Ureter (tissue), 1 donor: ENCODE measurements around the gene IL11RA. TPM values are rescaled to one million over a fixed set of nuclear protein-coding genes. Genes with fewer than 3 reads are reported as not detected.

ENCODE experiments used
- DNase-seq: peaks from one replicate; pipeline ENCODE4 v3.0.0-alpha.2; 2020; ENCODE audit warnings: low spot score
- total RNA-seq: library from RNA; stranded (reverse); gene quantifications from one replicate; pipeline ENCODE4 v1.2.4, GENCODE V29; 2023
- donor health status: DM: yes; HTN: yes; CAD: no.

The IL11RA gene
- total RNA-seq, 1 donor from 2014 or later, result 19.4 TPM

DNA sequence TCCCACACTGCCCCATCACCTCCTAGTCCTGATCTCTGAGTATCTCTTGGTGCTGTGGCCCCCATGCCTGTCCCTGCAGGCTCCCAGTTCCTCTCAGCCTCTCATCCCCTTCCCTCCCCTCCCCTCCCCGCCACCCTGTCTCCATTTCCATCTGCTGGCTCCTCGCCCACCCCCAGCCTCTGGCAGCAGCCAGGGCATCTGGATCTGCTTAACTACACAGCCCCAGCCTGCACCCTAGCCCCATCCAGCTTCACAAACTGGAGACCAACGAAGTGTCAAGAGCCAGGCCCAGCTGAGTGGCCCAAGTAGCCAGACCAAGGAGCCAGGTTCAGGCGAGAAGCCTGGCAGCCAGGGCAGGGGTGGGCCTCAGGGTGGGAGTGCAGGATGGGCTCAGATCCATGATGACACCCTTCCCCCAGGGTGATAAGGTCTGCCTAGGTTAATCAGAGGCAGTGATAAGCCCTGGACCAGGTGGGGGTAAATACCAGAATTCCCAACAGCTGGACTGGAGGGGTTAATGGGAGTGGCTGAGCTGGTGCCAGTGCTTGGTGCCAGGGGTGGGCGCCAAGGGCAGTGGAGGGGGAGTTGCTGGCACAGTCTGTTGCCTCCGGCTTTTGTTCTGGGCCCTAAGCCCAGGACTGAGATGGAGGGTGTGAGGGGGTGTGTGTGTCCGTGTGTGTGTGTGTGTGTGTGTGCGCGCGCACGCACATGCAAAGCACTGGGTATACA, 2.5 kb downstream of the IL11RA start:
- DNase-seq, result peak; percentile 74

DNA sequence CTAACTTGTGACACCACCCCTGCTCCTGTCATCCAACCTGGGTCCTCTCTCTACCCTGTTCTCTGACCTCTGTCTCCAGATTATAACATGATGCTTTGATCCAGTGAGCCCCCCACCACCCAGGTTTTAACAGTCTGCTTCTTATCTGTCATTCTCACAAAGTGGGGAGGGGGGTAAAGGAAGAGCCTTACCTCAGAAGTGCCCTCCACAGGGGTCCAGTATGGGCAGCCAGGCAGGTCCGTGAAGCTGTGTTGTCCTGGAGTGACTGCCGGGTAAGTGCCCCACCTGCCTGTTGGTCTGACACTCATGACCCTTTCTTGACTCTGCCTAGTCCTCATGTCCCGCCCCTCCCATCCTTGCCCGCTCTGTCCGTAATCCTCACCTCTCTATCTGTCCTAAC, 3.4 kb downstream of the IL11RA start:
- DNase-seq, result no peak

DNA sequence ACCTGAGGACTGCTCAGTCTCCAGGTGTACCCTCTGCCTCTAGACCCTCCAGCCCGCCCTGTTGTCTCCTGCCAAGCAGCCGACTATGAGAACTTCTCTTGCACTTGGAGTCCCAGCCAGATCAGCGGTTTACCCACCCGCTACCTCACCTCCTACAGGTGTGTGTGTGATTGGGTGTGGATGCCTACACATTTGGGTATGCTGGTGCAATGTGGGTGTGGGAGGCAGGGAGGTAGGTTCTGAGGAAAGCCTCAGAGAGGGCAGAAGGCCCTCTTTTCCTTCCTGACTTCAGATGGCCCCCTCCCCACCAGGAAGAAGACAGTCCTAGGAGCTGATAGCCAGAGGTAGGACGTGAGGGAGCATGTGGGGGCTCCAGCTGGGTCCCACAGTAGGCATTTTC, 5.0 kb downstream of the IL11RA start:
- DNase-seq, result no peak

DNA sequence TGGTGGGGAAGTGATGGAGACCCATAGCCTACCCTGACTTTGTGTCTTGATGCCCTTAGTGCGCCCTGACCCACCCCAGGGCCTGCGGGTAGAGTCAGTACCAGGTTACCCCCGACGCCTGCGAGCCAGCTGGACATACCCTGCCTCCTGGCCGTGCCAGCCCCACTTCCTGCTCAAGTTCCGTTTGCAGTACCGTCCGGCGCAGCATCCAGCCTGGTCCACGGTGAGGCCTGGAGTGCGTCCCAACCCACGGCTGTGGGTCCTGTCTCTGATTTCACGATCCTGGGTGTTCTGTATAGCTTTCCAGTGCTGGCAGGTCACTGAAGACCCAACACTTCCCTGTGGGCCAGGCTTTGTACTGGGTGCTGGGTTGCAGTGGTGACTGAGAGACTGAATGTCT, 6.5 kb downstream of the IL11RA start:
- DNase-seq, result no peak

DNA sequence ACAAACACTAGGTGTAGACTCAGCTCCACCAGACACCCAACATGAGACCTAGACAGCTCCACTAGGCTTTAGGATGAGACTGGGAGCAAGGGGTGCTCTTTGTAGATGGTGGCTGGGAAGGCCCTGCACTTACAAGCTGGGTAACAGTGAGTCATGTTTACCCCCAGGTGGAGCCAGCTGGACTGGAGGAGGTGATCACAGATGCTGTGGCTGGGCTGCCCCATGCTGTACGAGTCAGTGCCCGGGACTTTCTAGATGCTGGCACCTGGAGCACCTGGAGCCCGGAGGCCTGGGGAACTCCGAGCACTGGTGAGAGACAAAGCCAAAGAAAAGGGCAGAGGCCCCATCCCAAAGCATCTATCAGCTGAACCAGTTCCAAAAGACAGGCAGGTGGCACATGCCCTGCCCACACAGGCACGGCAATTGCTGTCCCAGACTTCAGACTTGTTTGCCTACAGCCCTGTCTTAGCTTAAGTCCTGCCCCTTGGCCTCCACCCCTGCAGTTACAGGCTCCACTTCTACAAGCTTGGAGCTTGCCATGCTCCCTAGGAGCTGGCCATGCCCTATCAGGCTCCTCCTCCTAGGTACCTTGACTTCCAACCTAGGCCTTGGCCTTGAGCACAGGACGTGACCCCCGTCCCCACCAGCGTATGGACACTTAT, 7.7 kb downstream of the IL11RA start:
- no peak for DNase-seq

DNA sequence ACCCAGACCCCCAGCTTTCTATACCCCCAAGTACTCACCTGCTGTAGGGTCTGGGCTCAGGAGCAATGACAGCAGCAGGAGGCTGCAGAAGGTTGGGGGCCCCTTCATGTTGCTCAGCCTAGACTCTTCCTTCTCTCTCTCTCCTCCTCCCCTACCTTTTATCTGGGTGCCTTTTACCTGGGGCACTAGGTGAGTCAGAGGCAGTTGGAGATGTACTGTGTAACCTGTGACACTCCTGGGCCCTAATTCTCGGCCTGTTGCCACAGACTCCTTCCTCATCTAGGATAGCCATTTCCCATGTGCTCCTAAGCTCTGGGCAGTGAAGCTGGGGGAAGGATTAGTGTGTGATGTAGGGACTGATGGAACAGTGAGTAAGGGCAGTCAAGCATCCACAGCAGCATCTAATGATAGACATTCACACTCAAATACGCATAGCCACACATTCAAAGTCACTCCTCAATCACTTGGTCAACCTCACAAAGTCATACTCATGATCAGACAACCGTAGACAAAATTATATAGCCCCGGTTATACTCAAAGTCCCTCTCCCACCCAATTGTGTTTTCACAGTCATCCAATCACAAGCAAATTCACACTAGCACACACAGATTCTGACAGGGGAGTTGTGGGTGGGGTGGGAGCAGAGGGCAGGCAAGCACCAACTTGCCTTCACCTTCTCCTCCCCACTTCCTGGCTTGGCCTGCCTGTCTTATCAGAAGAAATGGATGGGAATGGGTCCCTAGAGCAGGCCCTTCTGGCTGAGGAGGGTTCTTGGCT, 10.7 kb downstream of the IL11RA start, which contains the start of gene CCL27:
Gene CCL27, minus strand, starts transcription at position 132 of the 777 bp plus-strand sequence. Its CDS starts 24 bp downstream, at position 108.
- DNase-seq, result no peak

DNA sequence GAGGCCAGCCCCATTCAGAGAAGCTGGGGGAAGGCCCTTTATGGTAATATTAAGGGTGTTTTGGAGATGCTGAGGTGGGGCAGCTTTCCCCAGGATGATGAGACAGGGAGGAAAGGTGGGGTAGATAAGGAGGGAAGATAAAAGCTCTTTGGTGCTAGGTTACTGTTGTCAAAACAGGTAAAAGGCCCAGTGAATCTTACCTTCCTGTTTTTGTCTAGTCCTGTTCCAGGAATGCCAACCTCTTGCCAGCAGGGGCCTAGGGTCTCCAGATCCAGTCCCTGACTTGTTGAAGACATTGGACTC, 11.3 kb downstream of the IL11RA start:
- no peak for DNase-seq

DNA sequence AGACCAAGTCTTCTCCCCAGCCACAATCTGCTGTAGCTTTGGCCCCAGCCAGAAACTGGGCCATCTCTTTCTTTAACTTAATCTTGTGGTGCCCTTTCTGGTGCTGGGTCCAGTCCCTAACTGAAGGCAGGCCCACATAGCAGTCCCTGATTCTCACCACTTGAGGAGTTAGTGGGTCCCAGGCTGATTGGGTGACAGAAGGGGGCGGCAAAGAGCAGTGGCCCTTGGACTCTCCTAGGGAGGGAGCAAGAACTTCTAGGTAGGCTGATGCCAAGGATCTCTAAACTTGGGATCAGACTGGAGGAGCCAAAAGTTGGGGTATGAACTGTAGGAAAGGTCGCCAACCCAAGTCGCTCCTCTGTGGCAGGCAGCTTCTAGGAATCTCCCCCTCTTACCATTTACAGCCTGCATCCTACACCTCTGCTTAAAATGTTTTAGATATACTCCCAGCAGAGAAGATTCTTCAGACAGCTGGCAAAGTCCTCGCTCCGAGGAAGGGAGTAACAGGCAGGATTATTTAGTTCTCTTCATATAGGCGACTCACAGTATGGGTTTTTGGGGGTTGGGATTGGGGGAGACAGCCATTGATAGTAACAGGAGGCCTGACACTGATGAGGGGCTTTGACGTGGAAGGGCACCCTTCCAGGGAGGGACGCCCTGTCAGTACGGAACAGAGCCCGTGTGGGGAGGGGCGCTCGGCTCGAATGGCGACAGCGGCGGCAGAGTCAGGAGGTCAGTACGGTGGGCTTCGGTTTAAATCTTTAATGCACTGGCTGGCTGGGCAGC, 12.5 kb downstream of the IL11RA start:
- peak; percentile 90 for DNase-seq

DNA sequence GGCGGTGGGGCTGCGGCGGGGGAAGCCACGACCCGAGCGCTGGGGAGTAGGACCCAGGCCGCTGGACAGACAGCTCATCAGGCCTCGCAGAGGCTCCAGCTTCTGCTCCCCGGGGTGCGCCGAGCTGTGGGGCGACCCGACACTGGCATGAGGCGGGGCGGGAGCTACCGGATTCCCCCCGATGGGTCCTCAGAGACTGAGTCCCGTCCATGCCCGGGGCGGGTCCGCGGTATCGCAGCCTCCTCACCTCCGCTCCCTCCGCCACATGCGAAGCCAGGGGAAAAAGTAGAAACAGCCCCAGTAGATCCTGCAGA, 13.0 kb downstream of the IL11RA start:
- DNase-seq, result no peak

DNA sequence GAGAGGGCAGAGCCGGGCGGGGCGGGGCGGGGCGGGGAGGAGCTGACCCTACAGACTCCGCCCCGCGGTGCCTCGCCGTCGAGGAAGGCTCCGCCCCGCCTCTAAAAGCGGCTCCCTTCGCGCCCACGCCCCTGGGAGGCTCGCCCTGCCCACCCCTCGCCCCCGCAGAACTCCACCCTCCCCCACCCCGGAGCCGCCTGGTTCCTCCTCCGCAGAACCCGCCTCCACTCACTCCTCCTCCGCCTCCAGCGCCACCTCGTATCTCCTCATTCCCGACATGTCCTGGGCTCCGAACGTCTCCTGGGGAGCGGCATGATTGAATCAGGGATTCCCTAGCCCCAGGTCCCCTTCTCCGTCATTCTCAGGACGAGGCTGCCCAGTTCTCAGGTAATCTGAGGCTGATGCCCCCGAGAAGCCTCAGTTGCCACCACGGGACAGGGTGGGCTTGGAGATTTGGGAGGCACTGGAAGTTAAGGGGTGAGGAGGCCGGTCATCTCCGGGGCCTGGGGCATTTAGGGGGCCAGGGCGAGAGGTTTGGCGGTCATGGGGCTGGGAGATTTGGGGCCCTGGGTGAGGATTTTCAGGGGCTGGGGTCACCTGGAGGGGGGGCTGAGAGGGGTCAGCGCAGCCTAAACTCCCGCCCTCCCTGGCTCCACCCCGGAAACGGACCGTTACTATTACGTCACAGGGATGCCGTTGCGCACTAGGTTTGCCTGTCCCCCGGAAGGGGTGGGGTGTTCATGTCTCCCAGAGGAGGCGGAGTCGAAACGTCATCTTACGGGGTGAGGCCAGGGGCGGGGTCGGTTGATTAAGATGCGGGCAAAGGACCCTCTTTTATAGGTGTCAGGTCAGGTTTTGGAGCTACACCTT, 13.6 kb downstream of the IL11RA start:
- peak; percentile 96 for DNase-seq

DNA sequence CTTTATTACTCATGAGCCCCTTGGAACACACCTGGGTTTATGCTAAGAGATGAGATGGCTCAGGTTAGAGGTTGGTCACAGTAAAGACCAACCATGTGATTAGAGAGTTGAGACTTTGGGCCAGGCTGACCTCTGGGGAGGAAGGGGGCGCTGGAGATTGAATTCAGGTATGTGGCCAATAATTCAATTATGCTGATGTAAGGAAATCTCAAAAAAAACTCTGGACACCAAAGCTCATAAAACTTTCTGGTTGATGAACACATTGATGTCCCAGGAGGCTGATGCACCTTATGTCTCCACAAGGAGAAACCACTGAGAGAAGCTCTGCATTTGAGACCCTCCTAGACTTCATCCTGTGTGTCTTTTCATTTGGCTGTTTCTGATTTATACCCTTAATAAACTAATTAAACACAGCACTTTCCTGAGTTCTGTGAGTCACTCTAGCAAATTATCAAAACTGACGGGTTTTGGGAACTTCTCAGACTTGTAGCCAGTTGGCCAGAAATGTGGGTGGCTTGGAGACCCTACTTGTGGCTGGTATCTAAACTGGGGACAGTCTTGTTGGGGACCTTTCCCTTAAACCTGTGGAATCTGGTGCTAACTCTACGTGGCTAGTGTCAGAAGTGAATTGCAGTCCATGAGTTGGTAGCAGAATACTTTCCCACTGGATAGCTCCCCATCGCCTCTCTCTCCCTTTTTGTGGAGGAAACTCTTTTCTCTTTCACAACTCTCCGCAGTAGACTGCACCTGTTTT, 18.0 kb downstream of the IL11RA start:
- DNase-seq, result no peak

DNA sequence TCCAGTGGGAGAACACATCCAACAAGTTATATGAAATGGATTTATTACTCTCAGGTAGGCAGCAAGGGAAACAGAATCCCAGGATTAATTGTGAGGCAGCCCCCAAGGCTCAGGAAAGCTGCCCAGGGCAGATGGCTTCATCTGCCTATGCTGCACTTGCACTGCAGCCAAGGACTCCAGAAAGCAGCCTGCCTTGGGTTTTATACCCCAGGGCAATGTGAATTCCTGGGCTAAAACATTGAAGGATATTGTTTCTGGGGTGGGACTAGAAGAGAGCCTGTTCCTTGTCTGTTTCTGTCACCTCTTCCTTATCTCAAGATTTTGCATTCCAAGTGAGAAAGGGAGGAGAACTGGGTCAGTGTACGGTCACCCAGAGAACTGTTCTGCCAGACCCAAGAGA, 19.3 kb downstream of the IL11RA start:
- no peak for DNase-seq

DNA sequence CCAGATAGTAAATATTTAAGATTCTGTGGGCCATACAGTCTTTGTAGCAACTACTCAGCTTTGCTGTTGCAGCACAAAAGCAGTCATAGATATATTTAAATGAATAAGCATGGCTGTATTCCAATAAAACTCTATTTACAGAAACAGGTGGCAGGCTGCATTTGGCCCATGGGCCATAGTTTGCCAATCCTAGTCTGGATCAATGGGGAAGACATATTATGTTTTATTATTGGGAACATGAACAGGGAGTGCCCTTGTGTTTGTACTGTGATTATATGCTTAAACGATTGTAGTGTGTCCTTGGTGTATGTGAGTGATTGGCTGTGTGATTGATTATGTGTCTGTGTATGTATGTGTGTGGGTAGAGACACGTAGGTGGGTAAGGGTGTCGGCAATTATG, 22.5 kb downstream of the IL11RA start:
- no peak for DNase-seq

DNA sequence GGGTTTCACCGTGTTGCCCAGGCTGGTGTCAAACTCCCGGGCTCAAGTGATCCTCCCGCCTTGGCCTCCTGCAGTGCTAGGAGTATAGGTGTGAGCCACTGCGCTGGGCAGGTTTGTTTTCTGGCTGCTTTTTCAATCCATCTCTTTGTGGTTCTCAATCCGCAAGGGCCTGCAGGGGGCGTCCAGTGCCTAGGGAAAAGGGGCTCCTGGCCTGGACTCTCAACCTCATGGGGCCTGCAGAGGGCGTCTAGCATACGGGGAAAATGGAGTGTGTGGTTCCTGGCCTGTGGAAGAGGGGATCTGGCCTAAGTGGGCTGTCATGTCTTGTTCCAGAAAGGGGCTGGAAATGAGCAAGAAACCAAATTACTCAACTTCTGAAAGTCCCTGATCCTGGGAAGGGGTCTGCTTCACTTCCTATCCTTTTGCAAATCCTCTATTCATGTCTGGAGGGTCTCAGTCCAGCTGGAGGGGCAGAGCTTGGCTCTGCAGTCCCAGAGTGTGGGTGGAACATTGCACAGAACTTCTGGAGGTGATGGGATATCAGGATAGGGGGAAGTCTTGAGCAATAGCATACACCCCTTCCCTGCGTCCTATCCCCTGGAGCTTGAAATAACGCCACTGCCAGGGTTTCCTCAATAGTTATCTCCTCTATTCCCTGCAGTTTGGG, 23.2 kb downstream of the IL11RA start:
- DNase-seq, result peak; percentile 62

DNA sequence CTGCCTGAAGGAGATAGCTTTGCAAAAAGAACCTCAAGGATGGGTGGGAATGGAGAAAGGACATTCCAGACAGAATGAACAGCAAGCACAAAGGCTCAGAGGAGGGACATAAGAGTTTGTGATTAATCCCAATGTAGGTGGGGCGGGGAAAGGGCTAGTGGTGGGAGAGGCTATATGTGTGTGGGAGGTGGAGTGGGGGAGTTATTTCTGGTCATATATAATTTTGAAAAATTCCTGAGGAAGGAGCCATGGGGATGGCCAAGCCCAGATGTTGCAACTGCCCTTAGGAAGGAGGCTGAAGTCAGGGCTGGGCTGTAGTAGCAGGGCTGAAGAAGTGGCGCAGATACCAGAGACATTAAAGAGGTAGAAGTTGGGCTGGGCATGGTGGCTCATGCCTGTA, 23.9 kb downstream of the IL11RA start:
- DNase-seq, result no peak

DNA sequence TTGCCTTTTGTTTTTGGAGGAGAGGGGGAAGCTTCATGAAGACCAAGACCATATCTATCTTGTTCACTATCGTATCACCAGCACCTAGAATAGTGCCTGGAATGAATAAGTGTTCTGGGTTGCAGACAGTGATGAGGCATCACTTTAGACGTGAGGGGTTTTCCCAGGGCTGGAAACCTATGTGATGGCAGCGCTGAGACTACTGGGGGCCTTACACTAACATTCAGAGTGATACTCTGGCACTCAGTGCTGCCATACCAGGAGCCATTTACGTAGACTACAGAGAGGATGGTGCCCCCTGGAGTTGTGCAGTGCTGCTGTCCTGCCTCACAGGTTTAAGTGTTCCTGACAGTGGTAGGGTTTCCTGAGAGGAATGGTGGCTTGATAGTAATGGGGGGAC, 32.2 kb downstream of the IL11RA start:
- no peak for DNase-seq

DNA sequence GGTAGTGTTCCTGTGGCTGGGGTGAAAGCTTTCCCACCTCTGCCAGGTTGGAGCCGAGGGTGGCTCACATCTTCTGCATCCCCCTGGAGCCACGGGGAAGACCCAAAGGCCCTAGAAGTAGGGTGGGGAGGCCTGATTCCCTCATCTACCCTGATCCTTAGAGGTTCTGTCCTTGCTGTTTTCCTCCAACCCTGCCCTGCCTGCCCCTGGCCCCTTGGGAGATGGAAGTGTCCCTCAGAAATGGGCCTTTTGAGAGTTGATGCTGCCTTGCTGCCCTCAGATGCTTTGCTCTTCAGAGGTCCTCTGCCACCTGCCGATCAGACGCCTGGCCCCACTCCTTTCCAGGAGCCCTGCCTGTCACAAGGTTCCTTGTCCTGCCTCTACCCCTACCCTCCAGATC, 32.8 kb downstream of the IL11RA start:
- DNase-seq, result no peak

DNA sequence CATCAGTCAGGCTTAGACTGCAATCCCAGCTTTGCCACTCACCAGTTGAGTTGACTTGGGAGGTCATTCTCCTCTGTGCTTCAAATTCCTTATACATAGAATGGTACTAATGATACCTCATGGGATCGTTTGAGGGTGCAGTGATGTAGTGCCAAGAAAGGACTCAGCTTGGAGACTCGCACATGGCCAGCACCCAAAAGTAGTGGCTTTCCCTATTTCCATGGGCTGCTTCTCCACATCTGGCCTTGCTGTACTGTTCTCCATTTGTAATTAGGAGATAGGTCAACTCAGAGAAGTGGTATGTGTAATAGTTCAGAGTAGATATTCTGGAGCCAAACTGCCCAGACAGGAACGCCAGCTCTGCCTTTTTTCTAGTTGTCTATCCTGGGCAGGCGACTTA, 33.6 kb downstream of the IL11RA start:
- DNase-seq, result no peak

DNA sequence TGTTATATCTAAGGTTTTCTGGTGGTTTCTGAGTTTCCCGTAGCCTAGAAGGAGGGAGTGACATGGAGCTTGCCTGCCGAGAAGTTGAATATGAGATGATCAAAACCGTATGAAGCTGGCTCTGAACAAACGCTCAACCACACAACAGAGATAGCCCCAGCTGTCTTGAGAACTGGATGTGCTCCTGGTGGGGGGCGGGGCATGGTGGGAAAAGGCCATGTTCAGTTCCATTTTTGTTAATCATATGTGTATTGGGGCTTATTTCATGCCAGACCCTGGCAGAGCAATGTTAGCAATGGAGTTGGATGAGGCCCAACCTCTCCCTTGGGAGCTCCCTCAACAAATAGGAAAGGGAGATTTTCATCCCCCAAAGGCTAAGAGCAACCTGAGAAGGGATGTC, 34.2 kb downstream of the IL11RA start:
- no peak for DNase-seq

DNA sequence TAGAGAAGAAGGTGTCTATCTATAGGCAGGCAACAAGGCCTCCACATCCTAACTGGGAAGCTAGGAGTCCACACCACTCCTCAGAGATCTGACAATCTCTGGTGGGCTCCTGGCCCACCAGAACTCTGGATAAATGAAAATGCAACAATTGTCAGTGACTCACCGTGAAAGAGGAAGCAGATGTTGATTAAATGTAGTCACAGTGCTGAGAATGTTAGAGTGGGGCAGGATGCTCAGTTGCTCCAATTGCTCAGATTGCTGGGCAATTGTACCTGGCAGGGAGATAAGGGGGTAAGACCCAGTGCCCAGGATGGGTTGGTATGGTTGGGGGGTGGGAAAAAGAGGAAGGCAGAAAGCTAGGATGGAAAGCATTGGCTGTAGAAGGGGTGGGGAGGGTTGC, 34.7 kb downstream of the IL11RA start:
- DNase-seq, result no peak
